ENCODE results near the gene SRL. TPM values are rescaled to one million over a fixed set of nuclear protein-coding genes. Genes with fewer than 3 reads are reported as not detected.
A peak's percentile ranks its signal among the peaks of the same experiment; 100 is the strongest.

Gene SRL
- total RNA-seq, 1 donor from 2014 or later, result 0.40 TPM

DNA sequence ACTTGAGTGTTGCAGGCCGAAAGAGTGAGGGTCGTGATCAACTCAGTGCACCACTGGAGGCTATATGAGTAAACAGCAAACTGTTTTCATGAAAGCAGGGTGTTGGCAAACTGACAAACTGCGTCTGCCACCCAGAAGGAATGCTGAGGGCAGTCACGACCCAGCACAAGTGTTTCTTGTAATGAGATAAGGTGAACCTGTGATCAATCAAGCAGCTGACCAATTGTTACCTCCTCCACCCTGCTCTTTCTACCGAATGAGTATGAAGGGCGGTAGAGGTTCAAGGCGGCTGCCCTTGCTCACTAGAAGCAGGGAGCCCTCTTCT is 5.5 kb upstream of the SRL start:
- Mint-ChIP-seq H3K36me3 (ENCODE audit: low read depth) (no peaks in the 10 kb centered on the region), H3K4me3 (no peak overlapping the region), H3K4me1 (peaks cover 8% of the 10 kb centered on the region), H3K9me3 (no peaks in the 10 kb centered on the region), H3K27ac (ENCODE audit: unreplicated experiment) (no peak overlapping the region), H3K27me3 (ENCODE audit: low read depth) (no peaks in the 10 kb centered on the region)
- no peak for DNase-seq (ENCODE audit: low read depth, low spot score)
- TF ChIP-seq CTCF (conservative IDR thresholded peaks at IDR 0.05), result no peak

DNA sequence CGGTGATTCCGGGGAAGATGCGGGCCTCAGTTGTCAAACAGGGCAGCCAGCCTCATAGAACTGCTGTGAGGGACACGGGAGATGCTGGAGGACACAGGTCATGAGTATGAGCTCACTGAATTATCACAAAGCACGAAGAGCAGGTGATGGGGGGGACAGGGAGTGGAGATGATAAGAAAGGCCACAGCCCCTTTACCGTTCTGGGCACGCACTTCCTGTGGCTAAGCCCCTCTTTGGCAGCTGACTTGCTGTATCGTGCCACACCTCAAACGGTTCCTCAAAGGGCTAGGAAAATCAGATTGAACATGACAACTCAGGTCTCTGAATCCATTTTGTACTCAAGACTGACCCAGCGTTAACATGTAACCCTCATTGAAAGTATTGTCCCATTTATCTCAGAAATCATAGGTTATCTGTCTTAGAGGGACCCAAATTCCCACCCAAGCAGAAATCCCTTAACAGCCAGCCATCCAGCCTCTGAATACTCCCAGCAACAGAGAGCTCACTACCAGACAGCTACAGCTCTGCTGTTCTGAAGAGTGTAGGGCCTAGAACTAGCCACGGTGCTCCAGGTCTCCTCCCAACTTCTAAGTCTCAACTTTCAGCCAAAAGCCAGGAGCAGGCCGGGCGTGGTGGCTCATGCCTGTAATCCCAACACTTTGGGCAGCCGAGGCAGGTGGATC is 5.0 kb upstream of the SRL start:
- TF ChIP-seq CTCF (conservative IDR thresholded peaks at IDR 0.05), result no peak
- Mint-ChIP-seq H3K9me3 (no peaks in the 10 kb centered on the region), H3K27me3 (ENCODE audit: low read depth) (no peaks in the 10 kb centered on the region), H3K4me3 (no peak overlapping the region), H3K36me3 (ENCODE audit: low read depth) (no peaks in the 10 kb centered on the region), H3K27ac (ENCODE audit: unreplicated experiment) (no peak overlapping the region), H3K4me1 (peaks cover 12% of the 10 kb centered on the region)
- DNase-seq (ENCODE audit: low read depth, low spot score), result no peak

GRCh38 chr16:4245077-4245791 is 3.4 kb upstream of the SRL start:
- Mint-ChIP-seq H3K9me3 (no peaks in the 10 kb centered on the region), H3K4me3 (no peak overlapping the region), H3K36me3 (ENCODE audit: low read depth) (no peaks in the 10 kb centered on the region), H3K27me3 (ENCODE audit: low read depth) (no peaks in the 10 kb centered on the region), H3K4me1 (peaks cover 17% of the 10 kb centered on the region), H3K27ac (ENCODE audit: unreplicated experiment) (peak overlapping the region; percentile 40)
- no peak for DNase-seq (ENCODE audit: low read depth, low spot score)
- no peak for TF ChIP-seq CTCF (conservative IDR thresholded peaks at IDR 0.05)

DNA sequence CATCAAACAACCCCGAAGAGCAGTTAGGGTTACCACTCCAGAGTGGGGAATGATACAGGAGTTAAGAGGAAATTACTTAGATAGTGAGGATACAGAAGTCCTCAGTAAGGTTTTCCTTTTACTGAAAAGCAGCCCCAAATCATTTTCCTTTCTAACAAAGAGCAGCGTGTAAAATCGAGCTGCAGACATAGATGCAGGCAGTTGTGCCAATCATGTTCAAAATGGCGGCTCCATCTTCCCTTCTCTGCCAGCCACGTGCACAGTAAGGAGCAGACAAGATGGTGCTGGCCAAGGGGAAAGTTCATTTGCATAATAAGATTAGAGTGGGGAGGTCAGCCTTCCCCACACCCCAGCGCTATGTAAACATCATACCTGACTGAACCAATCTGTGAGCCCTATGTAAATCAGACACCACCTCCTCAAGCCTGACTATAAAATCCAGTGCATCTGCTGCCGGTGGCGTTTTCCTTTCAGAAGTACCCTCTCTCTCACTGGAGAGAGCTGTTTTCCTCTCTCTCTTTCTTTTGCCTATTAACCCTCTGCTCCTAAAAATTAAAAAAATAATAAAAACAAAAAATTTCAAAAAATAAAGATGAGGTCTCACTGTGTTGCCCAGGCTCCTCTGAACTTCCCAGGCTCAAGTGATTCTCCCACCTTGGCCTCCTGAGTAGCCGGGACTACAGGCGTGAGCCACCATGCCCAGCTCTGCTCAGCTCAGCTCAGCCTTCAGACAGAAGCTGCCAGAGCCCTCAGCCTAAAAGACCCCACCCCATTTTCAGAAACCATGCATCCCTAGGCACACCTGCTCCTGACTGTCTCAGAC is 2.6 kb upstream of the SRL start:
- no peak overlapping the region for H3K27ac Mint-ChIP-seq (ENCODE audit: unreplicated experiment)
- H3K4me3 Mint-ChIP-seq, result peak overlapping the region; percentile 27
- no peaks in the 10 kb centered on the region for H3K27me3 Mint-ChIP-seq (ENCODE audit: low read depth)
- DNase-seq (ENCODE audit: low read depth, low spot score), result no peak
- peaks cover 17% of the 10 kb centered on the region for H3K4me1 Mint-ChIP-seq
- no peaks in the 10 kb centered on the region for H3K9me3 Mint-ChIP-seq
- no peaks in the 10 kb centered on the region for H3K36me3 Mint-ChIP-seq (ENCODE audit: low read depth)
- TF ChIP-seq CTCF (conservative IDR thresholded peaks at IDR 0.05), result no peak

DNA sequence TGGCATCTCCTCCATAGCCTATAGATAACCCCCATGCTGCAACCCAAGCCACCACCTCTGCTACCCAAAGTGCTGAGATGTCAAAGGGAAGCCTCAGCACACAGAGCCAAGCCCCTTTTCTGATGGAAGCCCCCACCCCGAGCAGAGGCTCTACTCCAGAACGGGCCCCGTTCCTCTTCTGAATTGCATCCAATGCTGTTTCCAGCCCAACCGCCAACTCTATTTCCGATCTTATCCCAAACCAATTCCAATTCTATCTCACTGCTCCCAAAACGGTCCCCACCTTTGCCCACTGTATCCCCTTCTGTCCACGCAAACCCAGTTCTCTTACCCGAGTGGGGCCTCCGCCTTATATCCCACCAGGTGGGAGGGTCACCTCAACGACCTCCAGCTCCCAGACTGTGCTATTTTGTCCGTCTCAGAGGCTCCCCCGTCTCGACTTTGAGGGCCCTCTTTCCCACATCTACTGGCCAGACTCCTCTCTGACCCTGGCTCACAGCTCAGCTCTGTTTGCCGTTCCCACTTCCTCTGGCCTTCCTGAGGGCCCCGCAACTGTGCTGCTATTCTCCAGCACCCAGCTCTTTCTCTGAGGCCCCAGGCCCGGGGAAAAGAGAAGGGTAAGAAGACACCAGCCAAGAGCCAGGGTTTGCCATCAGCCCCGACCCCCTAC is 487 bp downstream of the SRL start:
- no peak for TF ChIP-seq CTCF (conservative IDR thresholded peaks at IDR 0.05)
- Mint-ChIP-seq H3K27ac (ENCODE audit: unreplicated experiment) (no peak overlapping the region), H3K27me3 (ENCODE audit: low read depth) (no peaks in the 10 kb centered on the region), H3K4me1 (peaks cover 17% of the 10 kb centered on the region), H3K4me3 (no peak overlapping the region), H3K36me3 (ENCODE audit: low read depth) (no peaks in the 10 kb centered on the region), H3K9me3 (no peaks in the 10 kb centered on the region)
- no peak for DNase-seq (ENCODE audit: low read depth, low spot score)
